SK-N-SH (cell line): ENCODE data around the gene PTPRD. TPM values are rescaled to one million over a fixed set of nuclear protein-coding genes. Genes with fewer than 3 reads are reported as not detected.

ENCODE experiments used
- CTCF ChIA-PET: fragments of 300-600, 350-600 bp; formaldehyde crosslinking; extraction: SDS; loops from one replicate; lab custom pipeline; 2021; lab: Yijun Ruan, JAX
- POLR2A ChIA-PET: fragments of 350-600 bp; sonication (Branson Sonifier 250); formaldehyde crosslinking; extraction: SDS; loops from one replicate; lab custom pipeline; 2020; ENCODE audit warnings: antibody characterized with exemption, inconsistent platforms; lab: Yijun Ruan, JAX
- DNase-seq: peaks from one replicate; pipeline ENCODE4 v3.0.0; 2012
- H2AFZ ChIP-seq: fragments of 200-600 bp; sonication (generic); 2 replicates; pipeline ENCODE4 v1.8.1; 2016; ENCODE audit warnings: antibody characterized with exemption, mild to moderate bottlenecking, low read depth
- H3F3A ChIP-seq: fragments of 200-600 bp; sonication (generic); replicated peaks from 2 replicates; pipeline ENCODE3; 2016; ENCODE audit warnings: antibody characterized with exemption, mild to moderate bottlenecking; ENCODE audit not compliant: insufficient read depth
- H3K27ac ChIP-seq, 2 experiments: fragments of 200-500 bp in 1 of 2; fragments of 200-600 bp in 1 of 2; sonication (Bioruptor generic) in 1 of 2; sonication (generic), shearing (Covaris generic) in 1 of 2; 2 replicates each; pipeline versions ENCODE4 v1.5.1 to v1.6.1; 2014 to 2016; ENCODE audit warnings: low read depth in 2 of 2, inconsistent platforms in 1 of 2, low read length in 1 of 2, mild to moderate bottlenecking in 1 of 2, mixed read lengths in 1 of 2
- H3K27me3 ChIP-seq: fragments of 200-600 bp; sonication (generic), shearing (Covaris generic); 2 replicates; pipeline ENCODE4 v1.6.1; 2016; ENCODE audit warnings: mixed run types; ENCODE audit not compliant: insufficient read depth
- H3K36me3 ChIP-seq, 2 experiments: fragments of 200-500 bp in 1 of 2; fragments of 200-600 bp in 1 of 2; sonication (Bioruptor generic) in 1 of 2; sonication (generic) in 1 of 2; replicated peaks in 1 of 2; 2 replicates each; pipeline versions ENCODE3 to v1.5.1; 2014 to 2016; ENCODE audit warnings: low read length in 1 of 2, mild to moderate bottlenecking in 1 of 2; ENCODE audit not compliant: insufficient read depth in 2 of 2, control insufficient read depth in 1 of 2
- H3K4me1 ChIP-seq, 2 experiments: fragments of 200-500 bp in 1 of 2; fragments of 200-600 bp in 1 of 2; sonication (Bioruptor generic) in 1 of 2; sonication (generic), shearing (Covaris generic) in 1 of 2; 2 replicates each; pipeline versions ENCODE4 v1.5.1 to v1.6.1; 2014 to 2016; ENCODE audit warnings: low read depth in 1 of 2, low read length in 1 of 2, mixed run types in 1 of 2; ENCODE audit not compliant: insufficient read depth in 2 of 2, control insufficient read depth in 1 of 2
- H3K4me2 ChIP-seq: fragments of 200-600 bp; sonication (generic), shearing (Covaris generic); 2 replicates; pipeline ENCODE4 v1.6.1; 2017; ENCODE audit warnings: mixed run types
- H3K4me3 ChIP-seq, 2 experiments: fragments of 200-500 bp in 1 of 2; fragments of 200-600 bp in 1 of 2; sonication (Bioruptor generic) in 1 of 2; sonication (generic), shearing (Covaris generic) in 1 of 2; 2 replicates each; pipeline versions ENCODE4 v1.5.1 to v1.8.1; 2014 to 2016; ENCODE audit warnings: low read depth in 2 of 2, inconsistent platforms in 1 of 2, low read length in 1 of 2, mild to moderate bottlenecking in 1 of 2, mixed read lengths in 1 of 2, moderate library complexity in 1 of 2
- H3K79me2 ChIP-seq: fragments of 200-600 bp; sonication (generic); 2 replicates; pipeline ENCODE4 v1.8.1; 2017; ENCODE audit warnings: mild to moderate bottlenecking; ENCODE audit not compliant: insufficient read depth
- H3K9ac ChIP-seq: fragments of 200-600 bp; sonication (generic); 2 replicates; pipeline ENCODE4 v1.6.1; 2017; ENCODE audit warnings: mixed run types
- H3K9me2 ChIP-seq: fragments of 200-600 bp; sonication (generic); 2 replicates; pipeline ENCODE4 v1.6.1; 2017; ENCODE audit warnings: mixed run types
- H3K9me3 ChIP-seq: fragments of 200-600 bp; sonication (generic); 2 replicates; pipeline ENCODE4 v1.6.1; 2017; ENCODE audit warnings: mixed run types, mild to moderate bottlenecking, moderate library complexity
- H4K20me1 ChIP-seq: fragments of 200-600 bp; sonication (generic); 2 replicates; pipeline ENCODE4 v1.6.1; 2017; ENCODE audit warnings: mild to moderate bottlenecking, mixed run types; ENCODE audit not compliant: insufficient read depth
- CTCF ChIP-seq: fragments of 200-600 bp; sonication (generic); IDR thresholded peaks from 2 replicates; pipeline ENCODE4 v1.6.1; 2017; ENCODE audit warnings: antibody characterized with exemption, mild to moderate bottlenecking, moderate library complexity
- EP300 ChIP-seq, 2 experiments: IDR thresholded peaks; 2 replicates each; pipeline versions ENCODE4 v1.4.0 to v1.6.1; 2012; ENCODE audit warnings: borderline replicate concordance in 1 of 2, low read depth in 1 of 2, low read length in 1 of 2
- EZH2phosphoT487 ChIP-seq: fragments of 200-600 bp; sonication (generic); IDR thresholded peaks from 2 replicates; pipeline ENCODE4 v1.6.1; 2017; ENCODE audit warnings: low read depth, mixed run types, mild to moderate bottlenecking, antibody characterized with exemption, moderate library complexity, borderline replicate concordance
- FOSL2 ChIP-seq: IDR thresholded peaks from 2 replicates; pipeline ENCODE4 v1.4.0; 2012; ENCODE audit warnings: low read depth, mild to moderate bottlenecking, moderate library complexity, borderline replicate concordance
- GATA2 ChIP-seq: sonication (generic); formaldehyde crosslinking; IDR thresholded peaks from 2 replicates; pipeline ENCODE4 v1.5.0; 2020; ENCODE audit warnings: mild to moderate bottlenecking, missing genetic modification reagents
- IRF3 ChIP-seq: fragments of 150-350 bp; IDR thresholded peaks from 2 replicates; pipeline ENCODE4 v1.6.1; 2016; ENCODE audit warnings: mild to moderate bottlenecking, low read depth, low read length
- JUND ChIP-seq: IDR thresholded peaks from 2 replicates; pipeline ENCODE4 v1.4.0; 2012
- MAX ChIP-seq: IDR thresholded peaks from 2 replicates; pipeline ENCODE4 v1.4.0; 2012; ENCODE audit warnings: low read depth
- RFX5 ChIP-seq: IDR thresholded peaks from 2 replicates; pipeline ENCODE4 v1.6.1; 2012; ENCODE audit warnings: mild to moderate bottlenecking, improper control_type of control experiment, low read length
- RXRA ChIP-seq: IDR thresholded peaks from 2 replicates; pipeline ENCODE4 v1.4.0; 2012; ENCODE audit warnings: low read depth, mild to moderate bottlenecking, borderline replicate concordance
- SMC3 ChIP-seq: IDR thresholded peaks from 2 replicates; pipeline ENCODE4 v1.6.1; 2012; ENCODE audit warnings: low read depth, low read length, improper control_type of control experiment
- TCF12 ChIP-seq: IDR thresholded peaks from 2 replicates; pipeline ENCODE4 v1.4.0; 2012
- TEAD4 ChIP-seq: IDR thresholded peaks from 2 replicates; pipeline ENCODE4 v1.4.0; 2012; ENCODE audit warnings: mild to moderate bottlenecking, borderline replicate concordance; ENCODE audit not compliant: insufficient read depth
- WGBS: methylation state at CpG from one replicate; pipeline ENCODE4 v1.1.6; 2017; ENCODE audit warnings: low lambda C conversion rate; 5-methylcytosine and 5-hydroxymethylcytosine counted together
- polyA plus RNA-seq, 3 experiments: library from polyadenylated mRNA; depleted of rRNA; stranded (reverse); fragments of >200 nt; gene quantifications; 2 replicates each; pipeline ENCODE4 v1.2.3, GENCODE V29; 2012

PTPRD gene
- polyA plus RNA-seq, 1 of the 3 experiments (the other 2 are of a cell fraction) = 0.15 TPM

- H3K27ac ChIP-seq = peak overlapping the region in 1 of 2 experiments; percentile 72; a peak in 2 of 4 replicates
Observed at GRCh38 chr9:8365466-8366160, 2247.2 kb downstream of the PTPRD start.

GRCh38 chr9:8365029-8365428 lies 2247.8 kb downstream of the PTPRD start:
- Histone ChIP-seq H3F3A (peaks cover 17% of the 10 kb centered on the region), H3K79me2 (no peaks in the 10 kb centered on the region), H3K4me2 (peak overlapping the region; percentile 51), H3K9ac (no peak overlapping the region), H3K4me3 (no peak overlapping the region), H3K27me3 (no peaks in the 10 kb centered on the region), H4K20me1 (no peaks in the 10 kb centered on the region), H3K9me3 (no peaks in the 10 kb centered on the region), H3K36me3 (no peaks in the 10 kb centered on the region), H3K9me2 (no peaks in the 10 kb centered on the region), H3K4me1 (peaks cover 0 to 17% of the 10 kb centered on the region in 2 experiments; a peak in 2 of 4 replicates), H2AFZ (peak overlapping the region; percentile 33), H3K27ac (peak overlapping the region in 1 of 2 experiments; percentile 72; a peak in 2 of 4 replicates)
- DNase-seq = no peak
- POLR2A ChIA-PET = no interaction called here
- 26% methylated on average over 2 of the region's 2 CpGs for WGBS
- CTCF ChIA-PET = no interaction called here
- TF ChIP-seq RXRA = peak; percentile 42; the same call in 1 of the 2 replicates
- peak; percentile 85 for TF ChIP-seq FOSL2
- no peak for TF ChIP-seq MAX
- TF ChIP-seq JUND = peak; percentile 61
- no peak for TF ChIP-seq GATA2
- no peak for TF ChIP-seq EZH2phosphoT487
- no peak for TF ChIP-seq IRF3
- TF ChIP-seq EP300 (IDR thresholded peaks at IDR 0.05; ENCODE audit: borderline replicate concordance in 1 of 2, low read depth in 1 of 2, low read length in 1 of 2) = no peak
- TF ChIP-seq TEAD4 = no peak
- 0 out of 2 replicates have a peak, but pooled peaks have one; percentile 11 for TF ChIP-seq TCF12
- no peak for TF ChIP-seq CTCF
- TF ChIP-seq RFX5 = no peak
- TF ChIP-seq SMC3 = no peak

More at GRCh38 chr9:8365466-8366160, 2247.2 kb downstream of the PTPRD start:
- no peaks in the 10 kb centered on the region for H3K9me2 ChIP-seq
- TF ChIP-seq SMC3 (no peak), JUND (no peak)
- CTCF ChIA-PET = no interaction called here
- H3K4me3 ChIP-seq = no peak overlapping the region
- peak overlapping the region; percentile 51 for H3K4me2 ChIP-seq
- H3K9ac ChIP-seq = no peak overlapping the region
- peaks cover 0 to 17% of the 10 kb centered on the region in 2 experiments; a peak in 2 of 4 replicates for H3K4me1 ChIP-seq
- H3K9me3 ChIP-seq = no peaks in the 10 kb centered on the region
- WGBS = 72% methylated on average over 4 of the region's 4 CpGs
- DNase-seq = no peak
- POLR2A ChIA-PET = no interaction called here
- no peaks in the 10 kb centered on the region for H3K79me2 ChIP-seq
- peaks cover 17% of the 10 kb centered on the region for H3F3A ChIP-seq
- H3K36me3 ChIP-seq = no peaks in the 10 kb centered on the region
- H4K20me1 ChIP-seq = no peaks in the 10 kb centered on the region
- peak overlapping the region; percentile 7; the same call in 1 of the 2 replicates for H2AFZ ChIP-seq
- no peaks in the 10 kb centered on the region for H3K27me3 ChIP-seq
